ENCODE data around the gene CSRNP2.
"Not testable (repeated sequence)": the region's sequence is repeated elsewhere in the genome, so short reads cannot be mapped to it uniquely, and the experiment has no call there.

CSRNP2 gene

DNA sequence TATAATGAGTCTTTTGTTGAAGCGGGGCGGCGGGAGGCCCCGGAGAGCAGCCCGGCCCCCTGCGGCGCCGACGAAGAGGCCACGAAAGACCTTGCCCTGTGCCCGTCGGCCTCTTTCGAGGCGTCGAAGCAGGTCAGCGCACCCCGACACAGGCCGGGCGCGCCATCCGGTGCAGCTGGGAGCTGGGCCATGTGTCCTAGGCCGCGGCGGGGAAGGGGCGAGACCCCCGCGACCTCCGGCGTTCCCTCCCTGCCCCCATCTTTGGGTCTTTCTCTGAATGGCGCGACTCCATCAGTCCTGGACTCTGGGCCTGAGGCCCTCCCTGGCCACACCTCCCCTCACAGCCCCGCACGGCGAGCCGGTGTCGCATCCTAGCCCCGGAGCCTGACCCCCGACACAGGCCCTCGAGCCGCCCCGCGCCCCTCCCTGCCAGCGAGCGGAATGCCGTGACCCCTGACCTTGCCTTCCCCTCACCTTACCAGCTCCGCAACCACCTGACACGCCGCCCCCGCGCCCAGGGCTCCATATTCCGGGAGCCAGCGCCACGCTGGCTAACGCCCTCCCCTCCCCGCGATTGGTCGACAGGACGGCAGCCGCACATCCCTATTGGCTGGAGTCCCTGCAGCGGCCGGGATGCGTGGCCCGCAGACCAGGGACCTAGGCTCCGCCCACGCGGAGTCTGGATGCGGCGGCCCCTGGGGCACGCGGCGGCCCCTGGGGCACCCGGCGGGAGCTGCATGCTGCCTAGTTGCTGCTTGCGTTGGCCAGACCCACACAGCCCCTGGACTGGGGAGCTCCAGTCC lies 57.4 kb downstream of the CSRNP2 start, which contains the start of gene SLC11A2:
Gene SLC11A2 (minus strand): TSS at position 549 of the 803 bp plus-strand sequence. CDS start 15,656 bp downstream, outside the sequence.
- peak; percentile 94 for DNase-seq

DNA sequence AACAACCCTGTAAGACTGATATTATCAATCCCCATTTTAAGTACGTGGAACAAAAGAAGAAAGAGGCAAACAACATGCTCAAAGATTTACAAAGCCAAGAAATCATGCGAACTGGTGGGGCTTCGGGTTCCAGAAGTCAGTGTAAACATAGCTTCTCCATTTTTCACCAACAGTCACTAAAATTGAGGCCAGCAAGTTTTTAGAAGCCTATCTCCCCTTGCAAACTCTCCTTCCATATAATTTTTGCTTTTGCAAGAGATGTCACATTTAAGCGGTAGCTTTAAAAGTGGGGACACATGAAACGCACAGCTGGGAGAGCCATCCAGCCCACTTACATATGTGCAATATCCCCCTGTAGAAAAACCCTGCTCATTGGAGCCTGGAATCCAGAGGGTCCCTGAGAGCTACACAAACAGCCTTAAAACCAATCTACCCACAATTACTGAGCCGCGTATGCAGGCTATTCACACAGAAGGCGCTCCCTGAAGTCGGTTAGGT lies 58.0 kb downstream of the CSRNP2 start:
- DNase-seq: no peak

DNA sequence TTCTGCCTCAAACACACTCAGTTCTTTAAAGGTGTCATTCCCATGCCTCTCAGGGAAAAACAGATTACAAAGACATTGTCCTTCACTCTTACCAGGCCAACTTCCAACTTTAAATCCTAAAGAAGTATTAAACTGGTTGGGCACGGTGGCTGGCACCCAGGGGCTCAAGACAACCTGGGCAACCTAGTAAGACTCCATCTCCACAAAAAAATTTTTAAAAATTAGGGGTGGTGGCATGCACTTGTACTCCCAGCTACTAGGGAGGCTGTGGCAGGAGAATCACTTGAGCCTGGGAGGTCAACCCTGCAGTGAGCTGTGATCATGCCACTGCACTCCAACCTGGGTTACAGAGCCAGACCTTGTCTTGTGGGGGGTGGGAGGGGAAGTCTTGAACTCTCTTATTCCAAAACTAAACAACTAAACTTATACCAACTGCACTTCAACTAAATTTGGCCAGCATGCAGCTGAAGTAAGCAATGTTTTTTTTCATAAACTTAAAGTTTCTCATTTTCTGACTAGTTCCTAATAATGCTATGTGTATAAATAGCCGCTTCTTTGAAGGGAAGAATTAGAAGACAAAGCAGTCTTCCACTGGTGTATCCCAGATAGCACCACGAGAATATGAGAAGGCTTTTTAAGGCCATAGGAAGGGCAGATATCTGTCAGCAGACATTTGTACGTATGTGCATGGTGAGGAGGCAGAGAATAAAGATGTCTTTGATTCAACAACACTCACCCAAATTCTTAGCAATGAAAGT lies 59.6 kb downstream of the CSRNP2 start:
- no peak for DNase-seq

DNA sequence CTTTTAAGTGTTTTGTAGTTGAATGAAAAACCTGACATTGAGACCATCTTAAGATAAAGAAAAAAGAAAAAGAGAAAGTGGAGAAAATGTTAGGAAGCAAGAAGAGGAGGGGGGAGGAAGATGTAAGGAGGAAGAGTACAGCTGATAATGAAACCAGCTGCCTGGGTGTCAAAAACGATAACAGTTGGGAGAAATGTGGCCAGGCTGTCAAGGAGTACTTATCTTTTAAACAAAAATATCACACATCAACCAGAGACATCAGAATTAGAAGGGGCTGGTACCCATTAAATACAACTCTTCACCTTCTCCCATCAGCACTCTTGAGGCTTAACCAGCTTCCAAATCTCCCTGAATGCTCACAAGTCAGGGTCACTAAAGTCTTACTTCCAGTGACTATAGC lies 61.7 kb downstream of the CSRNP2 start:
- no peak for DNase-seq

DNA sequence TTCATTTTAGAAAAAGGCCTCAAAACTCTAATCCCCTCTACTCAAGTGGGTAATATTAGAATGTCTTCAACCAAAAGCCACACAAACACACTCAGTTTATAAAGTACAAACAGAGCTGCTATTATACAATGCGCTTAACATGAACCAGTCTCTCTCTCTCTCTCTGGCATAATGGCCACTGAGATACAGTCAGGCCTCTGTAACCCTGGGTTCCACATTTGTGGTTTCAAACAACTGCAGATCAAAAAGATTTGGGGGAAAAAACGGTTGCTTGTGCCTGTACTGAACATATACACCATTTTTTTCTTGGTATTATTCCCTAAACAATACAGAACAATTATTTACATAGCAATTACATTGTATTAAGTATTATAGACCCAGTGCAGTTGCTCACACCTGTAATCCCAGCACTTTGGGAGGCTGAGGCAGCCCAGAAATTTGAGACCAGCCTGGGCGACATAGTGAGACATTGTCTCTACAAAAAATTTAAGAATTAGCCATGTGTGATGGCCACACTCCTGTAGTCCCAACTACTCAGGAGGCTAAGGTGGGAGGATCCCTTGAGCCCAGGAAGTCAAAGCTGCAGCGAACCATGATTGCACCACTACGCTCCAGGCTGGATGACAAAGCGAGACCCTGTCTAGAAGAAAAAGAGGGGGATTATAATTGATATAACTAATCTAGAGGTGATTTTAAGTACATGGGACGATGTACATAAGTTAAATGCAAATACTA lies 62.8 kb downstream of the CSRNP2 start:
- DNase-seq: no peak

DNA sequence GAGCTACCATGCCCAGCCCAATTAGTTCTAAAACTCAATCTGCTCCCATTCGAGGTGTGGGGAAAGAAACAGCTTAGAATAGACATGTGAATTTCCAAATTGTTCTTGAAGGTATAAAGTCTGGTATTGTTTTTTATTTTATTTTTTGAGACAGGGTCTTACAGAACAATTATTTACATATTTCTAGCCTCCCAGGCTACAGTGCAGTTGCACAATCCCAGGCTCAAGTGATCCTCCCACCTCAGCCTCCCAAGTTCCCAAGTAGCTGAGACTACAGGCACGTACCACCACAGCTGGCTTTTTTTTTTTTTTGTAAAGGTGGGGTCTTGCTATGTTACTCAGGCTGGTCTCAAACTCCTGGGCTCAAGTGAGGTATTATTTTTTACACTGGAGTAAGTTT lies 63.5 kb downstream of the CSRNP2 start:
- no peak for DNase-seq

DNA sequence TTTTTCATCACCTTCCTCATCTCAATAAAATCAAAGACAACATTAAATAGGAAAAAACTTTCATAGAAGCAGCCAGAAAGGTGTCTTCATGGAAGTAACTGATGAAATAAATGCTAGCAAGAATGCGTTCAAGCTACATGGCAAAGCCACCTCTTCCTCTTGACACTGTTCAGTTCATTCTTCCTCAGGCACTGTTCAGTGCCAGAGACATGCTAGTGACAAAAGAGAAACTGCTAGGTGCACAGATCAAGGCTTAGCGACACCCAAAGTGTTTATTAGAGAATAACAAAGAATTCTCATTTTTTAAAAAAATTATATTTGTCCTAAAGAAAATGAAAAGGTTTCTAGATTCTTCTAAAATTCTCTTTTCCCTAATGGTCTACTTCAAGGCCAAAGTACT lies 64.4 kb downstream of the CSRNP2 start:
- no peak for DNase-seq

DNA sequence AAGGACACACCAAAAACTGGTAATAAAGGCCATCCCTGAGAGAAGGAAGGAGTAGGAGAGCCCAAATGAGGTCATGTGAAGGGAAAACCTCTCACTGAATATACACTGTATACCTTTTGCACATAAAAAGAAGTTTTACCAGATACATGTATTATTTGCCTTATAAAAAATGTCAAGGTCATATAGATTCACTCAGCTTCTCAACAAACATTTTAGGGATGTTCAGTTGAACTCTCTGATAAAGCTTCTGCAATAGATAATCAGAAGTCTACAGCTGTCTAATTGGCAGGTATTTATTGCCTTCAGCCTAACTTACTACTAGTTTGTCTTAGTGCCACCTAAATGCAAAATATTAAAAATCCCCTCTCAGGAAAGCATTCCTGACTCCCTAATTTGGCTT lies 65.9 kb downstream of the CSRNP2 start:
- no peak for DNase-seq

DNA sequence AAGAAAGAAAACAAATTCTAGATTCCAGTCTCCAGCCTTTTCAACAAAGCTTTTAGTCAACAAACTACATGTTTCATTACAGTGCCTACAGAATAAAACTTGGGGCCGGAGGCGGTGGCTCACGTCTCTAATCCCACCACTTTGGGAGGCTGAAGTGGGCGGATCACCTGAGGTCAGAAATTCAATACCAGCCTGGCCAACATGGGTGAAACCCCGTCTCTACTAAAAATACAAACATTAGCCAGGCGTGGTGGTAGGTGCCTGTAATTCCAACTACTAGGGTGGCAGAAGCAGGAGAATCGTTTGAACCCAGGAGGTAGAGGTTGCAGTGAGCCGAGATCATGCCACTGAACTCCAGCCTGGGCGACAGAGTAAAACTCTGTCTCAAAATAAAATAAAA lies 68.9 kb downstream of the CSRNP2 start:
- not testable (repeated sequence) for DNase-seq

DNA sequence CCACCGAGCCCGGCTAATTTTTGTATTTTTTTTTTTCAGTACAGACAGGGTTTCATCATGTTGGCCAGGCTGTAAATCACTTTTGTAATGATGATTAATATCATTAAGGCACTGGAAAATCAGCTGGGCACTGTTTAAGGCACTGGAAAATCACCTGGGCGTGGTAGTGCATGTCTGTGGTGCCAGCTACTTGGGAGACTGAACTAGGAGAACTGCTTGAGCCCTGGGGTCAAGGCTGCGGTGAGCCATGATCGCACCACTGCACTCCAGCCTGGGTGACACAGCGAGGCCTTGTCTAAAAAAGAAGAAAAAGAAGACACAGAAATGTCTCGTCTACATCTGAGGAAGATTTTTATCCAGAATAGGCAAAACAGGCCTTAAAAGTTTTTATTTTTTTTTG lies 70.0 kb downstream of the CSRNP2 start:
- DNase-seq: no peak

DNA sequence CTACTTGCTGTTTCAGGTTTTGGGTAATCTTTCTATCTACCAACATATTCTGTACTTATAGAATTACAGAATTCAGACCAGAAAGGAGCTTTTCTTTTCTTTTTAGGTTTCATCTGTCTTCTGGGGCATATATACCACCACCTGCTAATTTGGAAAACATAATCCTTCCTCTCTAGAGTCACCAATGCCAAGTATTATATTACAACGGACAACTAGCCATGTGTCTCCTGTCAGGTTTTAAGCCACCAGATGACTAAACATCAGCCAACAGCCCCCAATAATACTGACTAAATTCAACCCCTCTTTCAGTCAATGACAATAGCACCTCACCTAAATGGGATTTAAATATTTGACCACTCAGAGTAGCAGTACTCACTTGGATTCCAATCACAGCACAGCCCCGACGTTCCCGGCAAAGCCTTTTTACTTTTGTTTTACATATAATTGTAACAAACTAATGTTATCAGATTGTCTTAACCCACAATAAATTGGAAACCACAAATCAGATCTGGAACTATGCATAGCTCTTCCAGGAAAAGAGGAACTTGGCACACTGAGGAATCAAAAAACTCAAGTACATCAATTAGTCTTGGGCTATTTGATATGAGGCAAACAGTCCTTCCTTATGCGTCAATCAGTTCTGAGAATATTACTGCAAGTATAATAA lies 70.7 kb downstream of the CSRNP2 start:
- DNase-seq: no peak

DNA sequence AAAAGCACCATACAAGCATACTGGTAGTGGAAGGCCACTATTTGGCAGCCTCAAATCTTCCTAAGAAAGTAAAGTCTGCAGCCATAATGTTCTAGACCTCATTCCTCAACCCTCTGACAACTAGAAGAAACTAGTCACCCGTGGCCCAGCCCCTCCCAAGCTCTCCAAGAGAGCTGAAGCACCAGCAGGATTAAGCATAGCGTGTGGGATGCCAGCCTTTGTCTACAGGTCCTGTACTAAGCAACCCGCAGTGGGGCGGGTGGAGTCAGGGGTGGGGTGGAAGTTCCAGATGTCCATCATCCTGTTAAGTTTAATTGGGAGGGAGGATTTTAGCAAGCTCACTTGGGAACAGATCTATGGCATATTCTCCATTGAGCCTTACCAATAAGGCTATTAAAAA lies 71.4 kb downstream of the CSRNP2 start:
- DNase-seq: no peak
